Liver (tissue), 9 donors: Measurements from ENCODE around the gene FGF3. TPM values are rescaled to one million over a fixed set of nuclear protein-coding genes. Genes with fewer than 3 reads are reported as not detected.

Source experiments
- DNase-seq: peaks from one replicate; pipeline ENCODE4 v3.0.0-alpha.2; 2017; ENCODE audit warnings: low spot score
- H3K27ac ChIP-seq, 2 donors: one replicate each; pipeline ENCODE4 v1.7.0; 2013; ENCODE audit warnings: inconsistent platforms in 2 of 2, low read length in 2 of 2, control low read depth in 1 of 2, low read depth in 1 of 2, mild to moderate bottlenecking in 1 of 2
- H3K27me3 ChIP-seq, 4 donors: one replicate each; pipeline versions ENCODE4 v1.6.1 to v1.7.0; 2013; ENCODE audit warnings: low read length in 3 of 4, inconsistent platforms in 1 of 4, mild to moderate bottlenecking in 1 of 4, moderate library complexity in 1 of 4; ENCODE audit not compliant: control insufficient read depth in 4 of 4, insufficient read depth in 4 of 4
- H3K36me3 ChIP-seq, 4 donors: one replicate each; pipeline versions ENCODE4 v1.6.1 to v1.7.0; 2013; ENCODE audit warnings: low read length in 3 of 4, mild to moderate bottlenecking in 3 of 4, low read depth in 1 of 4, moderate library complexity in 1 of 4; ENCODE audit not compliant: control insufficient read depth in 4 of 4, insufficient read depth in 3 of 4
- H3K4me1 ChIP-seq, 4 donors: one replicate each; pipeline versions ENCODE4 v1.6.1 to v1.7.0; 2013; ENCODE audit warnings: low read length in 3 of 4, mild to moderate bottlenecking in 3 of 4, moderate library complexity in 1 of 4; ENCODE audit not compliant: control insufficient read depth in 4 of 4, insufficient read depth in 4 of 4
- H3K4me3 ChIP-seq, 3 donors: one replicate each; pipeline versions ENCODE4 v1.6.1 to v1.7.0; 2013; ENCODE audit warnings: low read length in 3 of 3, control low read depth in 1 of 3, low read depth in 1 of 3, mild to moderate bottlenecking in 1 of 3
- H3K9ac ChIP-seq, 2 donors: one replicate each; pipeline ENCODE4 v1.7.0; 2013; ENCODE audit warnings: low read length in 2 of 2, mild to moderate bottlenecking in 2 of 2, moderate library complexity in 2 of 2, control low read depth in 1 of 2, low read depth in 1 of 2
- H3K9me3 ChIP-seq, 4 donors: one replicate each; pipeline versions ENCODE4 v1.6.1 to v1.7.0; 2013; ENCODE audit warnings: low read length in 3 of 4; ENCODE audit not compliant: control insufficient read depth in 4 of 4
- EGR1 ChIP-seq, 2 donors: IDR thresholded peaks; 2 replicates each; pipeline ENCODE4 v1.6.1; 2016 to 2018; ENCODE audit warnings: antibody characterized with exemption in 2 of 2, low read depth in 2 of 2
- FOXA1 ChIP-seq: IDR thresholded peaks from 2 replicates; pipeline ENCODE4 v1.6.1; 2016; ENCODE audit warnings: antibody characterized with exemption
- FOXA2 ChIP-seq: IDR thresholded peaks from 2 replicates; pipeline ENCODE4 v1.6.1; 2016; ENCODE audit warnings: antibody characterized with exemption
- GABPA ChIP-seq, 2 donors: IDR thresholded peaks in 1 of 2; conservative IDR thresholded peaks in 1 of 2; 2 replicates each; pipeline ENCODE4 v1.6.1; 2016; ENCODE audit warnings: antibody characterized with exemption in 2 of 2, mild to moderate bottlenecking in 1 of 2, moderate library complexity in 1 of 2
- HNF4A ChIP-seq, 2 donors: conservative IDR thresholded peaks; 2 replicates each; pipeline ENCODE4 v1.6.1; 2016; ENCODE audit warnings: antibody characterized with exemption in 2 of 2, mild to moderate bottlenecking in 2 of 2
- HNF4G ChIP-seq: IDR thresholded peaks from 2 replicates; pipeline ENCODE4 v1.6.1; 2016; ENCODE audit warnings: antibody characterized with exemption
- JUND ChIP-seq, 2 donors: IDR thresholded peaks; 2 replicates each; pipeline ENCODE4 v1.6.1; 2016; ENCODE audit warnings: antibody characterized with exemption in 2 of 2
- NR2F2 ChIP-seq: IDR thresholded peaks from 2 replicates; pipeline ENCODE4 v1.6.1; 2016; ENCODE audit warnings: antibody characterized with exemption
- RAD21 ChIP-seq, 2 donors: IDR thresholded peaks; 2 replicates each; pipeline ENCODE4 v1.6.1; 2016; ENCODE audit warnings: antibody characterized with exemption in 2 of 2, mild to moderate bottlenecking in 2 of 2
- RXRA ChIP-seq, 2 donors: IDR thresholded peaks; 2 replicates each; pipeline ENCODE4 v1.6.1; 2017 to 2018; ENCODE audit warnings: antibody characterized with exemption in 2 of 2, mild to moderate bottlenecking in 1 of 2
- SP1 ChIP-seq: IDR thresholded peaks from 2 replicates; pipeline ENCODE4 v1.6.1; 2018; ENCODE audit warnings: antibody characterized with exemption, mild to moderate bottlenecking
- TAF1 ChIP-seq: conservative IDR thresholded peaks from 2 replicates; pipeline ENCODE4 v1.6.1; 2016; ENCODE audit warnings: antibody characterized with exemption, mild to moderate bottlenecking
- YY1 ChIP-seq: IDR thresholded peaks from 2 replicates; pipeline ENCODE4 v1.6.1; 2016; ENCODE audit warnings: antibody characterized with exemption, mild to moderate bottlenecking
- WGBS: extraction: QIAGEN DNeasy Blood & Tissue Kit; methylation state at CpG from one replicate; pipeline ENCODE4 v1.1.7; 2013; 5-methylcytosine and 5-hydroxymethylcytosine counted together
- polyA plus RNA-seq, 2 donors: library from polyadenylated mRNA; stranded (reverse) in 1 of 2; unstranded in 1 of 2; fragments of 200-250 nt in 1 of 2; fragments of >200 nt in 1 of 2; fragmentation: Nextera tagmentation in 1 of 2; extraction: Ambion mirVana in 1 of 2; gene quantifications; one replicate each; pipeline versions ENCODE4 v1.2.1 to v1.2.3, GENCODE V29; 2013 to 2015
- total RNA-seq, 2 donors: library from RNA; depleted of rRNA; stranded (reverse); fragments of >200 nt; gene quantifications; one replicate each; pipeline ENCODE4 v1.2.3, GENCODE V29; 2014
- TF ChIP-seq, protein P1 (sequence below): IDR thresholded peaks from 2 replicates; pipeline ENCODE4 v1.6.1; 2016; ENCODE audit warnings: antibody characterized with exemption
- TF ChIP-seq, protein P2 (sequence below): IDR thresholded peaks from 2 replicates; pipeline ENCODE4 v1.6.1; 2016; ENCODE audit warnings: antibody characterized with exemption
- TF ChIP-seq, protein P3 (sequence below): IDR thresholded peaks from 2 replicates; pipeline ENCODE4 v1.6.1; 2016; ENCODE audit warnings: antibody characterized with exemption
- TF ChIP-seq, protein P4 (sequence below): IDR thresholded peaks from 2 replicates; pipeline ENCODE4 v1.6.1; 2016; ENCODE audit warnings: antibody characterized with exemption, mild to moderate bottlenecking
- TF ChIP-seq, protein P5 (sequence below): fragments of 150-350 bp; IDR thresholded peaks from 2 replicates; pipeline ENCODE4 v1.5.1; 2017; ENCODE audit warnings: improper control_type of control experiment, low read depth, low read length; ENCODE audit not compliant: missing input control
- donor health status: healthy.
- donor health status: healthy.
- donor health status: healthy.
- donor health status: healthy.
- donor health status: healthy.

The FGF3 gene
- total and polyA plus RNA-seq, 4 donors = not detected

DNA sequence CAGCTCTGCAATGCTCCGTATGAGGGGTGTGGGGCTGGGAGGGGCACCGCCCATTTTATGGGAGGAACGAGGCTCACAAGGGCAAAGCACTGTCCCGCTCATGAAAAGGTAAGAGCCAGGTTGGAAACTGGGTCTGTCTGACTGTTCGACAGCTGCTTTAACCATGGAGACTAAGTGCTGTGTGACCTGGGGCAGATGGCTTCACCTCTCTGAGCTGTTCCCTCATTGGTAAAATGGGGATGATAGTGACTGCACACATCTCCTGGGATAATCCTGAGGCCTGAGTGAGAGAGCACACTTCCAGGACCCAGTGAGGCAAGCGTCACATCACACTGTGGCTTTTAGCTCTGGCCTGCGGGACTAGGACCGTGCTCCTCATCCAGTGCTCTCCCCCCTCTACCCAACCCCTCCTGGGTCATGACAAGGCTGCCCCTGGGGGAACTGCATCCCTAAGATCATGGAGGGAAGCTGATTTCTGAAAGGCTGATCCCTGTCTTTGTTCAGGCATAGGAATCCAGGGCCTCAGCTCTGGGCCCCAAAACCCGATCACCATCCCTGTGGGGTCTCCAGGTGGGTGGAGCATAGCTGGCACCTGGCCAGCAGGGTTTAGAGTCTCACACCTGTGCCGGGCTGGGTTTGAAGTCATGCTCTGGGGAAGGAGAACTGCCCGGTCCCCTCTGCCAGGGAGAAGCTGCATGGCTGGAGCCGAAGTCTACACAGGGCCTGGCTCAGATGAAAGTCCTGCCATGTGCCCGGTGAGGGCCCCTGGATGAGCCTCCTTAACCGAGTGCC lies 21.3 kb downstream of the FGF3 start:
- 85% methylated on average over 14 of the region's 14 CpGs for WGBS
- H3K27ac ChIP-seq = no peak overlapping the region
- DNase-seq = no peak
- H3K9me3 ChIP-seq = peaks cover 0 to 2% (median 0%) of the 10 kb centered on the region in 4 donors
- H3K27me3 ChIP-seq = no peaks in the 10 kb centered on the region
- H3K36me3 ChIP-seq = no peaks in the 10 kb centered on the region
- no peak overlapping the region for H3K4me3 ChIP-seq
- no peaks in the 10 kb centered on the region for H3K4me1 ChIP-seq
- TF ChIP-seq, protein P1, sequence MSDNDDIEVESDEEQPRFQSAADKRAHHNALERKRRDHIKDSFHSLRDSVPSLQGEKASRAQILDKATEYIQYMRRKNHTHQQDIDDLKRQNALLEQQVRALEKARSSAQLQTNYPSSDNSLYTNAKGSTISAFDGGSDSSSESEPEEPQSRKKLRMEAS = no peak
- no peak for TF ChIP-seq FOXA2
- TF ChIP-seq, protein P2, sequence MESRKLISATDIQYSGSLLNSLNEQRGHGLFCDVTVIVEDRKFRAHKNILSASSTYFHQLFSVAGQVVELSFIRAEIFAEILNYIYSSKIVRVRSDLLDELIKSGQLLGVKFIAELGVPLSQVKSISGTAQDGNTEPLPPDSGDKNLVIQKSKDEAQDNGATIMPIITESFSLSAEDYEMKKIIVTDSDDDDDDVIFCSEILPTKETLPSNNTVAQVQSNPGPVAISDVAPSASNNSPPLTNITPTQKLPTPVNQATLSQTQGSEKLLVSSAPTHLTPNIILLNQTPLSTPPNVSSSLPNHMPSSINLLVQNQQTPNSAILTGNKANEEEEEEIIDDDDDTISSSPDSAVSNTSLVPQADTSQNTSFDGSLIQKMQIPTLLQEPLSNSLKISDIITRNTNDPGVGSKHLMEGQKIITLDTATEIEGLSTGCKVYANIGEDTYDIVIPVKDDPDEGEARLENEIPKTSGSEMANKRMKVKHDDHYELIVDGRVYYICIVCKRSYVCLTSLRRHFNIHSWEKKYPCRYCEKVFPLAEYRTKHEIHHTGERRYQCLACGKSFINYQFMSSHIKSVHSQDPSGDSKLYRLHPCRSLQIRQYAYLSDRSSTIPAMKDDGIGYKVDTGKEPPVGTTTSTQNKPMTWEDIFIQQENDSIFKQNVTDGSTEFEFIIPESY = no peak
- TF ChIP-seq RAD21 (IDR thresholded peaks at IDR 0.05) = no peak
- TF ChIP-seq, protein P3, sequence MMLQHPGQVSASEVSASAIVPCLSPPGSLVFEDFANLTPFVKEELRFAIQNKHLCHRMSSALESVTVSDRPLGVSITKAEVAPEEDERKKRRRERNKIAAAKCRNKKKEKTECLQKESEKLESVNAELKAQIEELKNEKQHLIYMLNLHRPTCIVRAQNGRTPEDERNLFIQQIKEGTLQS = no peak
- TF ChIP-seq, protein P4, sequence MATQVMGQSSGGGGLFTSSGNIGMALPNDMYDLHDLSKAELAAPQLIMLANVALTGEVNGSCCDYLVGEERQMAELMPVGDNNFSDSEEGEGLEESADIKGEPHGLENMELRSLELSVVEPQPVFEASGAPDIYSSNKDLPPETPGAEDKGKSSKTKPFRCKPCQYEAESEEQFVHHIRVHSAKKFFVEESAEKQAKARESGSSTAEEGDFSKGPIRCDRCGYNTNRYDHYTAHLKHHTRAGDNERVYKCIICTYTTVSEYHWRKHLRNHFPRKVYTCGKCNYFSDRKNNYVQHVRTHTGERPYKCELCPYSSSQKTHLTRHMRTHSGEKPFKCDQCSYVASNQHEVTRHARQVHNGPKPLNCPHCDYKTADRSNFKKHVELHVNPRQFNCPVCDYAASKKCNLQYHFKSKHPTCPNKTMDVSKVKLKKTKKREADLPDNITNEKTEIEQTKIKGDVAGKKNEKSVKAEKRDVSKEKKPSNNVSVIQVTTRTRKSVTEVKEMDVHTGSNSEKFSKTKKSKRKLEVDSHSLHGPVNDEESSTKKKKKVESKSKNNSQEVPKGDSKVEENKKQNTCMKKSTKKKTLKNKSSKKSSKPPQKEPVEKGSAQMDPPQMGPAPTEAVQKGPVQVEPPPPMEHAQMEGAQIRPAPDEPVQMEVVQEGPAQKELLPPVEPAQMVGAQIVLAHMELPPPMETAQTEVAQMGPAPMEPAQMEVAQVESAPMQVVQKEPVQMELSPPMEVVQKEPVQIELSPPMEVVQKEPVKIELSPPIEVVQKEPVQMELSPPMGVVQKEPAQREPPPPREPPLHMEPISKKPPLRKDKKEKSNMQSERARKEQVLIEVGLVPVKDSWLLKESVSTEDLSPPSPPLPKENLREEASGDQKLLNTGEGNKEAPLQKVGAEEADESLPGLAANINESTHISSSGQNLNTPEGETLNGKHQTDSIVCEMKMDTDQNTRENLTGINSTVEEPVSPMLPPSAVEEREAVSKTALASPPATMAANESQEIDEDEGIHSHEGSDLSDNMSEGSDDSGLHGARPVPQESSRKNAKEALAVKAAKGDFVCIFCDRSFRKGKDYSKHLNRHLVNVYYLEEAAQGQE = no peak
- no peak for TF ChIP-seq YY1
- TF ChIP-seq NR2F2 = no peak
- TF ChIP-seq SP1 = no peak
- H3K9ac ChIP-seq = no peak overlapping the region

DNA sequence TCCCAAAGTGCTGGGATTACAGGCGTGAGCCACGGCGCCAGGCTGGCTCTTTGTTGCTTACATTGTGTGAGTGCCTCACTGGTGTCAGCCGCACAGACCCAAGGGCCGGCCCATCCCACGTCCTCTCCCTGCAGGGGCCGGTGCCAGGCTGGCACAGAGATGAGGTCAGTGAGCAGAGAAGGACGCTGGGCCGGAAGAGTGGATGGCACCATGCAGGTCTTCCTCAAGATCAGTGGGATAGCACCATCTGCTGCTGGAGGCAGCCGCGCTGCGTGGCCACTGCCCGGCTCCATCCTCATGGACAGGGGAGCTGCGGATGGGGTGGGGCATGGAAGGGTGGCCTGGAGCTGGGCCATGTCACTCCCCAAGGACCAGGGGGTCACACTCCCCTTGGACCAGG lies 22.1 kb downstream of the FGF3 start:
- DNase-seq = no peak
- 83% methylated on average over 14 of the region's 14 CpGs for WGBS
- peaks cover 0 to 2% (median 0%) of the 10 kb centered on the region in 4 donors for H3K9me3 ChIP-seq
- H3K9ac ChIP-seq = no peak overlapping the region
- H3K36me3 ChIP-seq = no peaks in the 10 kb centered on the region
- no peak overlapping the region for H3K4me3 ChIP-seq
- no peak for TF ChIP-seq RAD21 (IDR thresholded peaks at IDR 0.05)
- no peak for TF ChIP-seq JUND (IDR thresholded peaks at IDR 0.05)
- TF ChIP-seq YY1 = no peak
- TF ChIP-seq, protein P5, sequence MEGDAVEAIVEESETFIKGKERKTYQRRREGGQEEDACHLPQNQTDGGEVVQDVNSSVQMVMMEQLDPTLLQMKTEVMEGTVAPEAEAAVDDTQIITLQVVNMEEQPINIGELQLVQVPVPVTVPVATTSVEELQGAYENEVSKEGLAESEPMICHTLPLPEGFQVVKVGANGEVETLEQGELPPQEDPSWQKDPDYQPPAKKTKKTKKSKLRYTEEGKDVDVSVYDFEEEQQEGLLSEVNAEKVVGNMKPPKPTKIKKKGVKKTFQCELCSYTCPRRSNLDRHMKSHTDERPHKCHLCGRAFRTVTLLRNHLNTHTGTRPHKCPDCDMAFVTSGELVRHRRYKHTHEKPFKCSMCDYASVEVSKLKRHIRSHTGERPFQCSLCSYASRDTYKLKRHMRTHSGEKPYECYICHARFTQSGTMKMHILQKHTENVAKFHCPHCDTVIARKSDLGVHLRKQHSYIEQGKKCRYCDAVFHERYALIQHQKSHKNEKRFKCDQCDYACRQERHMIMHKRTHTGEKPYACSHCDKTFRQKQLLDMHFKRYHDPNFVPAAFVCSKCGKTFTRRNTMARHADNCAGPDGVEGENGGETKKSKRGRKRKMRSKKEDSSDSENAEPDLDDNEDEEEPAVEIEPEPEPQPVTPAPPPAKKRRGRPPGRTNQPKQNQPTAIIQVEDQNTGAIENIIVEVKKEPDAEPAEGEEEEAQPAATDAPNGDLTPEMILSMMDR = no peak
- TF ChIP-seq, protein P1 = no peak
- TF ChIP-seq EGR1 (IDR thresholded peaks at IDR 0.05; ENCODE audit: low read depth in 2 of 2) = no peak
- TF ChIP-seq FOXA2 = no peak
- no peak for TF ChIP-seq GABPA (IDR thresholded peaks at IDR 0.05 in 1 of 2, conservative IDR thresholded peaks at IDR 0.05 in 1 of 2)
- TF ChIP-seq FOXA1 = no peak
- TF ChIP-seq, protein P2 = no peak
- TF ChIP-seq HNF4G = no peak
- no peak for TF ChIP-seq HNF4A (conservative IDR thresholded peaks at IDR 0.05)
- TF ChIP-seq NR2F2 = no peak
- TF ChIP-seq TAF1 = no peak
- no peak for TF ChIP-seq RXRA (IDR thresholded peaks at IDR 0.05)
- TF ChIP-seq SP1 = no peak
- TF ChIP-seq, protein P3 = no peak
- H3K4me1 ChIP-seq = no peaks in the 10 kb centered on the region
- H3K27ac ChIP-seq = no peak overlapping the region
- H3K27me3 ChIP-seq = no peaks in the 10 kb centered on the region
